Bronchial epithelial cell (primary cell): ENCODE measurements around the gene EVI5. TPM values are rescaled to one million over a fixed set of nuclear protein-coding genes. Genes with fewer than 3 reads are reported as not detected.

Source experiments
- DNase-seq: peaks from one replicate; pipeline ENCODE4 v3.0.0-alpha.2; 2010; ENCODE audit warnings: low read depth
- FAIRE-seq: peaks from 2 replicates; lab custom pipeline; 2011; peaks lifted over from hg19 to GRCh38; lab: Jason Lieb, UNC
- H3K27me3 ChIP-seq: 2 replicates; pipeline ENCODE4 v1.5.1; 2011; ENCODE audit warnings: low read length; ENCODE audit not compliant: control insufficient read depth, insufficient read depth
- H3K36me3 ChIP-seq: 2 replicates; pipeline ENCODE4 v1.5.1; 2011; ENCODE audit warnings: low read length; ENCODE audit not compliant: control insufficient read depth, insufficient read depth
- H3K4me3 ChIP-seq: 2 replicates; pipeline ENCODE4 v1.5.1; 2011; ENCODE audit warnings: mild to moderate bottlenecking, low read depth, low read length, control low read depth
- total RNA-seq: library from RNA; depleted of rRNA; stranded (reverse); fragments of >200 nt; gene quantifications from 2 replicates; pipeline ENCODE4 v1.2.1, GENCODE V29; 2014
- TF ChIP-seq, protein P1 (sequence below): IDR thresholded peaks from 2 replicates; pipeline ENCODE4 v1.5.1; 2011; ENCODE audit warnings: mild to moderate bottlenecking, moderate library complexity, low read length, control low read depth, inconsistent platforms; ENCODE audit not compliant: insufficient read depth, severe bottlenecking

The EVI5 gene
- total RNA-seq, 1 donor from 2014 or later: 21.1 TPM

DNA sequence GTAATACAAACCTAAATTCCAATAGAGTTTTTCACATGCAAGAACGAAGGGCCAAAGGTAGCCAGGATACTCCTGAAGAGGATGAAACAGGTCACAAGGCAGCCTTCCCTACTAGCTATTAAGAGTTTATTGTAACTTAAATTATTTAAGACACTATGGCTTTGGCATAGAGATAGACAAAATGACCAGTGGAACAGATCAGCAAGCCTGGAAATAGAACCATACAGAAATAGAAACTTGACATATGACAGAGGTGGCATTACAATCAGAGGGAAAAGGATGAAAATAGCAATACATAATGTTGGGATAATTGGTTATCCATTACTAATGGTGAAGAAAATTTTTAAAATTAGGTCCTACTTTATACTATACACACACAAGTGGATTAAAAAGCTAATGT lies 314.7 kb downstream of the EVI5 start:
- TF ChIP-seq, protein P1, sequence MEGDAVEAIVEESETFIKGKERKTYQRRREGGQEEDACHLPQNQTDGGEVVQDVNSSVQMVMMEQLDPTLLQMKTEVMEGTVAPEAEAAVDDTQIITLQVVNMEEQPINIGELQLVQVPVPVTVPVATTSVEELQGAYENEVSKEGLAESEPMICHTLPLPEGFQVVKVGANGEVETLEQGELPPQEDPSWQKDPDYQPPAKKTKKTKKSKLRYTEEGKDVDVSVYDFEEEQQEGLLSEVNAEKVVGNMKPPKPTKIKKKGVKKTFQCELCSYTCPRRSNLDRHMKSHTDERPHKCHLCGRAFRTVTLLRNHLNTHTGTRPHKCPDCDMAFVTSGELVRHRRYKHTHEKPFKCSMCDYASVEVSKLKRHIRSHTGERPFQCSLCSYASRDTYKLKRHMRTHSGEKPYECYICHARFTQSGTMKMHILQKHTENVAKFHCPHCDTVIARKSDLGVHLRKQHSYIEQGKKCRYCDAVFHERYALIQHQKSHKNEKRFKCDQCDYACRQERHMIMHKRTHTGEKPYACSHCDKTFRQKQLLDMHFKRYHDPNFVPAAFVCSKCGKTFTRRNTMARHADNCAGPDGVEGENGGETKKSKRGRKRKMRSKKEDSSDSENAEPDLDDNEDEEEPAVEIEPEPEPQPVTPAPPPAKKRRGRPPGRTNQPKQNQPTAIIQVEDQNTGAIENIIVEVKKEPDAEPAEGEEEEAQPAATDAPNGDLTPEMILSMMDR: no peak
- no peak for DNase-seq
- no peak for FAIRE-seq
- Histone ChIP-seq H3K4me3 (no peak overlapping the region), H3K27me3 (peaks cover 2% of the 10 kb centered on the region), H3K36me3 (no peaks in the 10 kb centered on the region)

DNA sequence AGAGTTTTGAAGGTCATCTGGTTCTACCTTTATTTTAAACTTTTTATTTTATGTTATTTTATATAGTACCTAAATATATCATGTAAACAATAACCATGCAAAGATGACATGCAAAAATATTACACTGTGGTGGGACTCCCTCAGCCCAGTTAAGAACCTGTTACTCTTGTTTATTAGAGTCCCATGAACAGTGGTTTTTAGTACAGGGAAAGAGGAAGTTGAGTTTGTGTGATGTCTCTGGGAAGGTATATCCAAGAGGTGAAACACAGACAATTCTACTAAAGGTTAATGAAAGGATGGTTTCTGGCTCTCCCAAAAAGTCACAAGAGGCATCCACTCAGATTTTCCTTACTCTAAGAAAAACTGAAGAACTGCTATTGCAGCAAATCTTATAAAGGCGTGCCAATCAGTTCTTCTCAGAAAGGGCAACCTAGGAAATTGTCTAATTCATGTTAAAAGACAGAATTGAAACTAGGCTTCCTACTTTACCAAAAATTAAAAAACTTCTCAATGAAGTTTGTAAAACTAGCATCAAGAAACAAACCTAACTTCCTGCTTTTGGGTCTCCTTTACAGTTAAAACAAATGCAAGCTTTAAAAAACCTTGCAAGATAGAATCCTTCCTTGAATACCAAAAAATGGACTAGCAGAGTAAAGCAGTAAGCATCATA lies 318.1 kb downstream of the EVI5 start:
- no peaks in the 10 kb centered on the region for H3K27me3 ChIP-seq
- no peaks in the 10 kb centered on the region for H3K36me3 ChIP-seq
- TF ChIP-seq, protein P1: no peak
- H3K4me3 ChIP-seq: no peak overlapping the region
- FAIRE-seq (no peak), DNase-seq (no peak)

DNA sequence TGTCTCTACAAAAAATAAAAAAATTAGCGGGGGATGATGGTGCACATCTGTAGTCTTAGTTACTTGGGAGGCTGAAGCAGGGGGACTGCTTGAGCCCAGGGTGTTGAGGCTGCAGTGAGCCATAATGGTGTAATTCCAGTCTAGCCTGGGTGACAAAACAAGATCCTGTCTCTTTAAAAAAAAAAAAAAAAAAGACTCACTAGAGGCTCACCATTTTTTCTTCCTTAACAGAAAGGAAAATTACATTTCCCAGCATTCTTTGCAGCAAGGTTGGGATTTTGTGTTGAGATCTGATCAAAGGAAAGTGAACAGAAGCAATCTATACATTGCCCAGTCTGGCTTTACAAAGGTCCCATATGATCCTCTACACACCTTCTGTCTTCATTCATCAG lies 319.7 kb downstream of the EVI5 start:
- TF ChIP-seq, protein P1: no peak
- Histone ChIP-seq H3K4me3 (no peak overlapping the region), H3K27me3 (no peaks in the 10 kb centered on the region), H3K36me3 (no peaks in the 10 kb centered on the region)
- FAIRE-seq: no peak
- no peak for DNase-seq

DNA sequence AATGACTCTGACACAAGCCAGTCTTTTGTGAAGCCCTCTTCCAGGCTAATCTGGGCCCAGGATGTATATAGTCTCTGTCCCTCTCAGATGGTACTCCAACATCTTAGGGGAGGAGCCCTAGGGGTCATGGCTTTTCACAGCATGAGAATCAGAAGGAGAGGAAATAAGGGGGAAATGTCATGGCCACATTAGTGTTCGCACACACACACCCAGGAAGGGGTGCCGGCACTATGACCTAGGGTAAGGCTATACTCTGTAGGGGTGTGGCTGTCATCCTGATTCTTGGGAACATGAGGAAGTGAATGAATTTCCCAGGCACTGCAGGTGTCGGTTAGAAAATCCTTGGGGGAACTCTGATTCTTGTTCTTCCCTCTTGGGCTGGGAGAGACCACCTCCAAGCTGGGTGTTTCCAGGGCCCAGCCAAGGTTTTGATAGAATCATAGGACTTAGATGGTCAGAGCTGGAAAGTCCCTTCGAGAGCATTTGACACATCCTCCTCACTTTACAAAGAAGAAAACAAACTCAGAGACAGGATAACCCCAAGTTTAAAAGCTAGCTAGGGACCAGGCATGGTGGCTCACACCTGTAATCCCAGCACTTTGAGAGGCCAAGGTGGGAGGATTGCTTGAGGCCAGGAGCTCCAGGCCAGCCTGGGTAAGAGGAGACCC lies 320.2 kb downstream of the EVI5 start:
- no peaks in the 10 kb centered on the region for H3K27me3 ChIP-seq
- FAIRE-seq: no peak
- no peaks in the 10 kb centered on the region for H3K36me3 ChIP-seq
- TF ChIP-seq, protein P1: no peak
- DNase-seq: no peak
- H3K4me3 ChIP-seq: no peak overlapping the region

DNA sequence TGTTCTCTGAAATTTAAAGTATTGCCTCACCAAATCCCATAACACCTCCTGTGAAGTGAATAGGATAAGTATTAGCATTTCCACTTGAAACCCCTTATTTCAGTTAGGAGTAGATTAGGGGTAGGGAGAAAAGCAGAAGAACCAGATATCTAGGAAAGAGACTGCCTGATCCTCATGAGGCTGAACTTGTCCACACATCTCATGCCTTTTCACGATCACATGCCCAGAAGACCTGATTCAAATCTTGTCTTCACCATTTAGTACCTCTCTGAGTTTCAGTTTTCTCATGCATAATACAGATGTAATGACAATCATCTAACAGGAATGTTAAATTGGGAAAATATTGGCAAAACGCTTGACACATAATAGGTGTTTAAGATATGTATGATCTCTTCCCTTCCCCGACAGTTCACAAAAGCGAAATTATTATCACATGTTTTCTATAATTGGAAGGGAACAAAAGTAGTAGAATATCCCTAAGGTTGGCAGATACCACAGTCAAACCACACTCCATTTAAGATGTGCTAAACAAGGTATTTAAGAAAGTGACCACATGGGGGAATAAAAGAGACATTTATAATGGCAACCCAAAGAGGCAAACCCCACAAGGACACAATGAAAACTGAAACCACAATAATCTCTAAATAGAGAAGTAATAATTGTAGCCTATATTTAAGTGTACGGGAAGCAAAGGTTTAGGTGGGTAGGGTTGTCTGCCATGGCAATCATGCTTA lies 323.4 kb downstream of the EVI5 start:
- Histone ChIP-seq H3K4me3 (no peak overlapping the region), H3K36me3 (no peaks in the 10 kb centered on the region), H3K27me3 (no peaks in the 10 kb centered on the region)
- DNase-seq (no peak), FAIRE-seq (no peak)
- TF ChIP-seq, protein P1: no peak
